ENCODE results near the gene TMEM126A.
"Not testable (repeated sequence)": the region's sequence is repeated elsewhere in the genome, so short reads cannot be mapped to it uniquely, and the experiment has no call there.

TMEM126A gene

GRCh38 chr11:85647604-85648299, at the start of gene TMEM126A:
TSS of gene TMEM126A (plus strand) at chr11:85647967. CDS start at chr11:85650256, 2,289 bp downstream.
- DNase-seq (ENCODE audit: low read depth in 3 of 3), result peak; percentile 85 to 93 (median 88)

- DNase-seq (ENCODE audit: low read depth in 3 of 3), result no peak
Observed at GRCh38 chr11:85599083-85599482, 48.7 kb upstream of the TMEM126A start.

GRCh38 chr11:85602526-85603213, 45.1 kb upstream of the TMEM126A start:
- DNase-seq (ENCODE audit: low read depth in 3 of 3), result no peak

- DNase-seq (ENCODE audit: low read depth in 3 of 3), result no peak
Observed at GRCh38 chr11:85603220-85603619, 44.5 kb upstream of the TMEM126A start.

- DNase-seq (ENCODE audit: low read depth in 3 of 3), result not testable (repeated sequence)
Observed at GRCh38 chr11:85606237-85606636, 41.5 kb upstream of the TMEM126A start.

- not testable (repeated sequence) for DNase-seq (ENCODE audit: low read depth in 3 of 3)
Observed at GRCh38 chr11:85608621-85609020, 39.1 kb upstream of the TMEM126A start.

GRCh38 chr11:85609286-85609685, 38.5 kb upstream of the TMEM126A start:
- DNase-seq (ENCODE audit: low read depth in 3 of 3), result not testable (repeated sequence)

- not testable (repeated sequence) for DNase-seq (ENCODE audit: low read depth in 3 of 3)
Observed at GRCh38 chr11:85611643-85612042, 36.1 kb upstream of the TMEM126A start.

GRCh38 chr11:85619499-85619898, 28.3 kb upstream of the TMEM126A start:
- no peak for DNase-seq (ENCODE audit: low read depth in 3 of 3)

GRCh38 chr11:85620256-85620655, 27.5 kb upstream of the TMEM126A start:
- no peak for DNase-seq (ENCODE audit: low read depth in 3 of 3)

- no peak for DNase-seq (ENCODE audit: low read depth in 3 of 3)
Observed at GRCh38 chr11:85626496-85626895, 21.3 kb upstream of the TMEM126A start.

- DNase-seq (ENCODE audit: low read depth in 3 of 3), result no peak
Observed at GRCh38 chr11:85627332-85627997, 20.3 kb upstream of the TMEM126A start, which contains the start of gene DLG2. TSS of gene DLG2 (minus strand) at chr11:85627344.

GRCh38 chr11:85627998-85628770, 19.6 kb upstream of the TMEM126A start, which contains the start of gene TMEM126B:
TSS of gene TMEM126B (plus strand) at chr11:85628593. CDS start at chr11:85628608, 15 bp downstream.
- DNase-seq (ENCODE audit: low read depth in 3 of 3), result peak; percentile 92 to 97 (median 93)

GRCh38 chr11:85628771-85629341, 18.9 kb upstream of the TMEM126A start:
- DNase-seq (ENCODE audit: low read depth in 3 of 3), result no peak

- no peak for DNase-seq (ENCODE audit: low read depth in 3 of 3)
Observed at GRCh38 chr11:85634747-85635146, 13.0 kb upstream of the TMEM126A start.

- no peak for DNase-seq (ENCODE audit: low read depth in 3 of 3)
Observed at GRCh38 chr11:85643191-85643614, 4.6 kb upstream of the TMEM126A start.

- no peak for DNase-seq (ENCODE audit: low read depth in 3 of 3)
Observed at GRCh38 chr11:85647078-85647477, 689 bp upstream of the TMEM126A start.

- no peak for DNase-seq (ENCODE audit: low read depth in 3 of 3)
Observed at GRCh38 chr11:85651118-85651517, 3.4 kb downstream of the TMEM126A start.

GRCh38 chr11:85652786-85653447, 5.2 kb downstream of the TMEM126A start:
- no peak for DNase-seq (ENCODE audit: low read depth in 3 of 3)

- DNase-seq (ENCODE audit: low read depth in 3 of 3), result not testable (repeated sequence)
Observed at GRCh38 chr11:85654343-85654742, 6.6 kb downstream of the TMEM126A start.

GRCh38 chr11:85656777-85657176, 9.0 kb downstream of the TMEM126A start:
- no peak for DNase-seq (ENCODE audit: low read depth in 3 of 3)

Measured in stimulated activated CD4-positive, alpha-beta T cell treated with anti-CD3 and anti-CD28 coated beads, TNF-alpha, amount 100 ng/mL, for 24 hours (primary cell).